Measurements from ENCODE around the gene P2RX3. TPM values are rescaled to one million over a fixed set of nuclear protein-coding genes. Genes with fewer than 3 reads are reported as not detected.

P2RX3 gene
- total RNA-seq, 1 donor from 2014 or later = 0.23 TPM

DNA sequence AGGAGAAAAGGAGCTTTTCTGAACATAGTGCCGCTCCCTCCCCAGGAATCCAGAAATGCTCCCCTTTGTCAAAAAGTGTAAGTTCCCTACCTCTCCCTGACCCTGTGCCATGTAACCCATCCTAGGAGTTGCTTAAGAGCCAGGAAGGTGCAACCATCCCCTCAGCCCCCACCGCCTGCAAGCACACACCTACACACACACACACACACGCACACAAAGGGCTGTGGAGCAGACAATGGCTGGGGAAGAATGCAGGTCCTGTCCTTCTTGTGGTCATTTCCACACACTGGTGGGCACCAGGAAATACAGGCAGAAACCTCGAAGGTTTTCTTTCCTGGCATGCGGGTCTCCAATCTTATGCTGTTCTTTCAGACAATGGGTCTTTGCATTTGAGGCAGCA is 1.2 kb downstream of the P2RX3 start:
- Mint-ChIP-seq H3K27me3 (ENCODE audit: unreplicated experiment) (peaks cover 16% of the 10 kb centered on the region), H3K4me3 (ENCODE audit: unreplicated experiment) (no peak overlapping the region), H3K27ac (ENCODE audit: unreplicated experiment) (peak overlapping the region; percentile 80), H3K36me3 (ENCODE audit: low read depth, unreplicated experiment) (peaks cover 7% of the 10 kb centered on the region), H3K4me1 (ENCODE audit: unreplicated experiment) (peaks cover 39% of the 10 kb centered on the region), H3K9me3 (ENCODE audit: unreplicated experiment) (no peaks in the 10 kb centered on the region)
- DNase-seq (ENCODE audit: low spot score) = peak; percentile 37
- TF ChIP-seq, protein P1, sequence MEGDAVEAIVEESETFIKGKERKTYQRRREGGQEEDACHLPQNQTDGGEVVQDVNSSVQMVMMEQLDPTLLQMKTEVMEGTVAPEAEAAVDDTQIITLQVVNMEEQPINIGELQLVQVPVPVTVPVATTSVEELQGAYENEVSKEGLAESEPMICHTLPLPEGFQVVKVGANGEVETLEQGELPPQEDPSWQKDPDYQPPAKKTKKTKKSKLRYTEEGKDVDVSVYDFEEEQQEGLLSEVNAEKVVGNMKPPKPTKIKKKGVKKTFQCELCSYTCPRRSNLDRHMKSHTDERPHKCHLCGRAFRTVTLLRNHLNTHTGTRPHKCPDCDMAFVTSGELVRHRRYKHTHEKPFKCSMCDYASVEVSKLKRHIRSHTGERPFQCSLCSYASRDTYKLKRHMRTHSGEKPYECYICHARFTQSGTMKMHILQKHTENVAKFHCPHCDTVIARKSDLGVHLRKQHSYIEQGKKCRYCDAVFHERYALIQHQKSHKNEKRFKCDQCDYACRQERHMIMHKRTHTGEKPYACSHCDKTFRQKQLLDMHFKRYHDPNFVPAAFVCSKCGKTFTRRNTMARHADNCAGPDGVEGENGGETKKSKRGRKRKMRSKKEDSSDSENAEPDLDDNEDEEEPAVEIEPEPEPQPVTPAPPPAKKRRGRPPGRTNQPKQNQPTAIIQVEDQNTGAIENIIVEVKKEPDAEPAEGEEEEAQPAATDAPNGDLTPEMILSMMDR (IDR thresholded peaks at IDR 0.05; ENCODE audit: unreplicated experiment) = no peak

DNA sequence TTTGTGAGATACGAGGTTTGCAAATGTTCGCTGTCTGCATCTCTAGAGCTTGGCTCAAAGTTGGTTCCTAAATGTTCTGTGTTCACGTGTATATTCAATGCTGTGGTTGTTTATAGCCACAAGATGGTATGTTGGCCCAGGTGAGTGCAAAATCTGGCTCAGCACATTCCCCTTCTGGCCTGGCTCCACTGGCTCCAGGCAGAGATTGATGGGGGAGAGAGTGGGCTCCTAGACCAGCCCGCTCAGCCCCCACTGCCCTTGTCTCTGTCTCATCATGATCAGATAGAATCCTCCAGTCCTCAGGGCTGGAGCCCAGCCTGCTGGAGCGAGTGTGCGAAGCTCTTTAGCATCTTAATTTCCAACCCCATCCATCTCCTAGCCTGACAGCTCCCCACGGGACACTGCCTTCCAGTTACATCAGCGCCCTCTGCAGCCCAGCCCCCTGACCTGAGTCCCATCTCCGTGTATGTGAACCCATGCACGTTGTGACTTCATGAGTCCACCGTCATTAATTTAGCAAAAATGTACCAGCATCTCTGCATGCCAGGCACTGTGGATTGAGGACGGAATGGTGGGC is 2.0 kb downstream of the P2RX3 start:
- peak overlapping the region; percentile 80 for H3K27ac Mint-ChIP-seq (ENCODE audit: unreplicated experiment)
- TF ChIP-seq, protein P1 (IDR thresholded peaks at IDR 0.05; ENCODE audit: unreplicated experiment) = no peak
- peaks cover 12% of the 10 kb centered on the region for H3K27me3 Mint-ChIP-seq (ENCODE audit: unreplicated experiment)
- peak; percentile 50 for DNase-seq (ENCODE audit: low spot score)
- no peaks in the 10 kb centered on the region for H3K36me3 Mint-ChIP-seq (ENCODE audit: low read depth, unreplicated experiment)
- H3K9me3 Mint-ChIP-seq (ENCODE audit: unreplicated experiment) = no peaks in the 10 kb centered on the region
- H3K4me3 Mint-ChIP-seq (ENCODE audit: unreplicated experiment) = peak overlapping the region; percentile 2
- peaks cover 31% of the 10 kb centered on the region for H3K4me1 Mint-ChIP-seq (ENCODE audit: unreplicated experiment)

DNA sequence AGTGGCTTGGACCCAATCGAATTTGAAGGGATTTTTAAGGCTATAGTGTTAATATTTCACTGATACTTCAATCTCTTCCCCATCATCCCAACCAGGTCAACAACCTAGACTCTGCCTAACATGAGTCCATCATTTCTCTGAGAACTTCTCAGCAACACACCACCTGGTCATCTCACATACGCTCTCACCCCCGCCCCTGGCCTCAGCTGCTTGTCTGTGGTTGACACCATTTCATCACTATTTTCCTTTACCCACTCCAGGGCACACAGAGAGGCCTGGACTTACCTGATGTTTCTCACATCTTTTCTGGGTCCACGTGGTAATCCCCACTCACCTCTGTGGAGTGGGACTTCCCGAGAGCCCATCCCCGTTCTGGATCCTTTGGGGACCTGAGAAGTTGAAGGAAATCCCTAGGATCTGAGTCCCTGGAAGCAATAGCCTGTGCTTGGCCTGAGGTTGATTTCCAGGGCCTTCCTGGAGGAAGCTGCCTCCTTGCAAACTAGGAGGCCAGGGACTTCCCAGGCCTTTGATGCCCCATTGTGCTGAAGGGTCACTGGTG is 3.2 kb downstream of the P2RX3 start:
- H3K4me3 Mint-ChIP-seq (ENCODE audit: unreplicated experiment) = no peak overlapping the region
- H3K4me1 Mint-ChIP-seq (ENCODE audit: unreplicated experiment) = peaks cover 25% of the 10 kb centered on the region
- TF ChIP-seq, protein P1 (IDR thresholded peaks at IDR 0.05; ENCODE audit: unreplicated experiment) = no peak
- no peaks in the 10 kb centered on the region for H3K36me3 Mint-ChIP-seq (ENCODE audit: low read depth, unreplicated experiment)
- H3K27me3 Mint-ChIP-seq (ENCODE audit: unreplicated experiment) = peaks cover 8% of the 10 kb centered on the region
- no peaks in the 10 kb centered on the region for H3K9me3 Mint-ChIP-seq (ENCODE audit: unreplicated experiment)
- no peak overlapping the region for H3K27ac Mint-ChIP-seq (ENCODE audit: unreplicated experiment)
- DNase-seq (ENCODE audit: low spot score) = no peak

DNA sequence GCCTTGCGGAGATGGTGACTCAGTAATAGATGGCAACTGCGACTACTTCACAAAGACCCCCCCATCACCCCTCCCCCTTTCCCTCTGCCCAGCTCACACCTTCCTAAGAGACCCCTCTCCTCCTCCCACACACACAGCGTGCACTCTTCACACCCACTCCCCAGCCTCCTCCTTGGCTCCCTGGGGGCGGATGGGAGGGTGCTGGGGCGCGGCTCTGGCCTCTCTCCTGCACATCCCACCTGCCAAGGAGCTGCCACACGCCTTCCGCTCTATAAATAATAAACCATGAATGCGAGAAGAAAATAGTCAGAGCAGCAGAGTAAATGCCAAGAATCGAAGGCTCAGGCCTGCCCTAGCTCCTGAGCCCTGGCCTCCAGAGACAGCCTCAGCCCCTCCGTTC is 4.5 kb downstream of the P2RX3 start:
- no peak overlapping the region for H3K27ac Mint-ChIP-seq (ENCODE audit: unreplicated experiment)
- peaks cover 7% of the 10 kb centered on the region for H3K27me3 Mint-ChIP-seq (ENCODE audit: unreplicated experiment)
- DNase-seq (ENCODE audit: low spot score) = no peak
- H3K4me3 Mint-ChIP-seq (ENCODE audit: unreplicated experiment) = no peak overlapping the region
- no peaks in the 10 kb centered on the region for H3K36me3 Mint-ChIP-seq (ENCODE audit: low read depth, unreplicated experiment)
- TF ChIP-seq, protein P1 (IDR thresholded peaks at IDR 0.05; ENCODE audit: unreplicated experiment) = no peak
- H3K4me1 Mint-ChIP-seq (ENCODE audit: unreplicated experiment) = peaks cover 22% of the 10 kb centered on the region
- no peaks in the 10 kb centered on the region for H3K9me3 Mint-ChIP-seq (ENCODE audit: unreplicated experiment)

DNA sequence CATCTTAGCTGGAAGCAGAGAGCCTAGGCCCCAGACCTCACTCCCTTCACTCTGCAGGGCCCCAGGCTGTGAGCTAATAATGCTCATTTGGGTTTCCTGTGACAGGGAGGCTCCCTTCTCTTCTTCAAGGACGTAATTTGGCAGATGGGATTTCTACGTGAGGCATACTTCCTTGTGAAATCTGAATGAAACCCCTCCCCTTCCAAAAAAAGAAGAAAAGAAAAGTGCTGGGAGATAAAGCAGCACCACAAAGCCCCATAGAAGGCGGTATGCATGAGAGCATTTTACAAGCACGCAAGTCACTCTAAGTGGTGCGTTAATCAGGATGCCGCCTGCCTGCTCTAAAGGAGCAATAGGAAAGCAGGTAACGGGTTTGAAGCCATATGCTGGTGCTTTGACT is 5.7 kb downstream of the P2RX3 start:
- H3K36me3 Mint-ChIP-seq (ENCODE audit: low read depth, unreplicated experiment) = no peaks in the 10 kb centered on the region
- peaks cover 9% of the 10 kb centered on the region for H3K27me3 Mint-ChIP-seq (ENCODE audit: unreplicated experiment)
- H3K4me3 Mint-ChIP-seq (ENCODE audit: unreplicated experiment) = no peak overlapping the region
- H3K9me3 Mint-ChIP-seq (ENCODE audit: unreplicated experiment) = no peaks in the 10 kb centered on the region
- DNase-seq (ENCODE audit: low spot score) = no peak
- H3K27ac Mint-ChIP-seq (ENCODE audit: unreplicated experiment) = no peak overlapping the region
- TF ChIP-seq, protein P1 (IDR thresholded peaks at IDR 0.05; ENCODE audit: unreplicated experiment) = no peak
- peaks cover 18% of the 10 kb centered on the region for H3K4me1 Mint-ChIP-seq (ENCODE audit: unreplicated experiment)
